ENCODE results near the gene ATP5F1B.
"Not testable (repeated sequence)": the region's sequence is repeated elsewhere in the genome, so short reads cannot be mapped to it uniquely, and the experiment has no call there.

The ATP5F1B gene

GRCh38 chr12:56648023-56648422, 2.2 kb upstream of the ATP5F1B start:
- DNase-seq (ENCODE audit: low read depth, low spot score), result not testable (repeated sequence)

DNA sequence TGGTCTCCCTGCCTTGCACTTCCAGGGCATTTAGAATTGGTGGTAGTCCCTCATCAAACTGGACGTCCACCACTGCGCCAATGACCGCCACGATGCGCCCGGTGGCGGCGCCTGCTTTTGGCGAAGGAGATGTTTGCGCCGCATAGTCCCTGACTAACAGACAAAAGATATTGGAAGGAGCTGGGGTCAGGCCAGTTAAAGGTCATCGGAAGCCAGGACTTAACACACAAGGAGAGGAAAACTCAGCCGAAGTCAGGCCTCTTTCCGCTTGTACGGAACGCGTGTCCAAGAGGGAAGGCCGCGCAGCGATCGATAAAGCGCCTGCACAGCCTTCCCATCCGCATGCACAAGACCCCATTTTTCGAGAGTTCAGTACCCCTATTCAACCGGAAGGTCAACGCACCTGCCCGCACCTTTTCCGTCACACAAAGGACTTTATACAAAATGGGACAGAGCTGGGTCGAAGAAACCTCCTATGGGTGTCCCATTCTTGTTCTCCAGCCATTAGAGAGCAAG, 525 bp downstream of the ATP5F1B start:
- no peak for DNase-seq (ENCODE audit: low read depth, low spot score)

- no peak for DNase-seq (ENCODE audit: low read depth, low spot score)
These were observed 1.1 kb downstream of the ATP5F1B start for GRCh38 chr12:56644654-56645053.

GRCh38 chr12:56641219-56641618, 4.6 kb downstream of the ATP5F1B start:
- DNase-seq (ENCODE audit: low read depth, low spot score), result no peak

- no peak for DNase-seq (ENCODE audit: low read depth, low spot score)
These were observed 8.2 kb downstream of the ATP5F1B start for GRCh38 chr12:56637621-56638020.

DNA sequence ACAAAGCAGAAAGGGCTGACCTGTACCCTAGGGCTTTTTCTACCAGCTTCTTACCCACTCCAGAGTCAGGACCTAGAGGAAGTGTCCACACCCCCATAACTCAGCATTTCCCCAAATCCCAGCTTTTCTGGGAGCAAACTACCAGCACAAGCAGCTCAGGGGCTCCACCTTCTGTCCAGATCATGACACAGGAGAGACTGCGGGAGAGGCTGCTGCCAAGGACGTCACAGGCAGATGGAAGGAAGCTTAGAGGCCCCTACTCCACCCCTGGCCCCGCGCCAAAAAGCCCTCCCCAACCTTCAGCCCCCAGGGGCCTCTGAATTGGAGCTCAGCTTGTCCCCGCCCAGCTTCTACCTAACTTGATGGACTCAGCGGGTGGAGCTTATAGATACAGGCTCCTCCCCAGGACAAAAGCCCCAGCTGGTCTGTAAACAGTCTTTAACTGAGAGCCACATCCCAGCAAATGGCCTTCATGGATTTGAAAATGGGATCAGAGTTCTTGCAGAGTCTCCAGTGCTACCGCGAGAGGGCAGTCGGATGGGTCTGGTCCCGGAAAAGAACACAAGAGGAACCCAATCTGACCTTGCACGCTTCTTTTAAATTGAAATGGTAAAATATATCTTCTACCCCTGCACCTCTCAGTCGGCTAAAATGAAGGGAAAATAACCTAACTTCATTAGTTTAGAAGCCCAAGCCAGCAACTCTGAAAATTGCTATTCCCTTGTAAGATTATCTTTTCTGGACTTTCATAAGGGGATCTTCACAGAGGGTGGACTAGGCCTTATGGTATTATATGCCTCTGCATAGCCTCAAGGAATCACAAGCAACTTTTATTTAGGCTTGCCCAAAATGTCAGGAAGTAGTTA, 8.9 kb downstream of the ATP5F1B start:
- peak; percentile 98 for DNase-seq (ENCODE audit: low read depth, low spot score)

DNA sequence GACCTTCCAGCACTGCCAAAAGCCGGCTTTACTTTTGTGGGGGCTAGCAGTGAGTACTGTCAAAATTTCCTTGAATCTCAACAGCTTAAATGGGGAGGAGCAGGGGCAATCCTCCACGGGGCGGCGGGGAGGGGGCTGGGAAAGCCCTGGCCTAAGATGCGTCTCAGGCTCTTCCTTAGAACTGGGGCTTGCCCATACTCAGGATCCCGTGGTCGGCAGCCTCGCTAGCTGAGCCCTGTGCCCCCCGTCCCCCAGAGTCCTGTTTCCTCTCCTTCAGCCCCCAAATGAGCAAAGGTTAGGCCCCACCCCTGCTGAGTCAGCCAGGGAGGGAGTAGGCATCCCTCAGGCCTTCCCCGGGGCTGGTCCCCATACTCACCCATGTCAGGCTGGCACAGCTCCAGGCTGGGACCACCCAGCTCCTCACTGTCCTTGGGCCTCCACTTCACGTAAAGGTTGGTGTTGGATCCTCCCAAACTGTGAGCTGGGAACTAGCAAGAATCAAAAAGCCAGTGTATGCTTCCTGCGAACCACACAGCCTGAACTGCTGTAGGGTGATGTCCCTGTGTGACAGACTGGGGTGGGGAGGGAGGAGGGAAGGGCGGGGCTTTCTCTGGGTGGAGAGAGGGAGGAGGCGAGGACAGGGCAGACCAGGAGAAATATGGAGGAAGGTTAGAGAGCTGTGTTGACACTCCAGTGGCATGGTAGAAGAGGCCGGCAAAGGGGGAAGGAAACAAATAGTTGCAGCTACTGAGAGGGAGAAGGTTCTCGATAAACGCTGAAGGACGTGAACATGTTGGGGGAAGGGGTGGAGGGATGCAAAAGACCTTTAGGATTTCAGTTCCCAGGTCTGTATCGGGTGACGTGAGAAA, 9.7 kb downstream of the ATP5F1B start:
- DNase-seq (ENCODE audit: low read depth, low spot score), result no peak

DNA sequence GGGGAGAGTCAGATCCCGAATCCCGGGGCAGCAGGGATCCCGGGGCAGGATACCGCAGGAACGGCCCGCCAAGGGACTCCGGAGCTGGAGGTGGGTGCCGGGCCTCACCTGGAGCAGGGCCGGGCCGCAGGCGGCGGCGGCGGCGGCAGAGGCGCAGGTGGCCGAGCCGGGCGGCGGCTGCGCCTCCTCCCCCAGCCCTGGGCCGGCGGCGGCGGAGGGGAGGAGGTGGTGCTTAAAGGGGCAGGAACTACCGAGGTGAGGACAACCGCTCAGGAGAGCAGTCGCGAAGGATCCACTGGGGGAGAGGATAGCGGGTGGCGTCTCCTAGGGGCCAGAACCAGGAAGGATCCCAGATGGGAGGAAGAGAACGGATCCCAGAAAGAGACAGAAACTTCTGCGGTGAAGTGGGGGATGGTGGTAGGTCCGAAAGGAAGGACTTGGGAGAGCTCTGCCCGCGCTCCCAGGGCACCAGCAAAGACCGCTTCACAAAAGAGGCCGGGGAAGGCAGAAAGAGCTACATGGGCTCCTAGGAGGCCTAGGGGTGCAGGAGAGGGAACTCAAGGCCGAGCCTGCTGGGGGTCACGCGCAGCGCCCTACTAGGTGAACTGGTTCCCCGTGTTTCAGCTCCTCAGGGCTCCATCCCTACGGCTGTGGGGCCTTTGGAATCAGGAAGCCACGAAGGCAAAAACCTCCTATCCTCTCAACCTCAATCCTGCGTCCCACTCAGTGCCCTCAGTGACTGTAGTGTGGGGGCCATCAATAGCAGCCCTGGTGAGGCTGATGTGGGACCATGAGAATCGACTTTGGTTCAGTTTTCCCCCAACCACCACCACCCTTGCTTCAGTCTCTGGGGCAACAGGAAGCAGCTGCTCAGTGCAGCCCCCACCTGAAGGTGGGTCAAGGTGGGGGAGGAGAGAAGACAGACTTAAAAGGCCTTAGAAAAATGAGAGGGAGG, 10.7 kb downstream of the ATP5F1B start:
- DNase-seq (ENCODE audit: low read depth, low spot score), result peak; percentile 84

GRCh38 chr12:56634242-56634836, 11.4 kb downstream of the ATP5F1B start:
- peak; percentile 57 for DNase-seq (ENCODE audit: low read depth, low spot score)

GRCh38 chr12:56633468-56634241, 12.1 kb downstream of the ATP5F1B start:
- DNase-seq (ENCODE audit: low read depth, low spot score), result no peak

GRCh38 chr12:56632701-56633467, 12.9 kb downstream of the ATP5F1B start:
- no peak for DNase-seq (ENCODE audit: low read depth, low spot score)

DNA sequence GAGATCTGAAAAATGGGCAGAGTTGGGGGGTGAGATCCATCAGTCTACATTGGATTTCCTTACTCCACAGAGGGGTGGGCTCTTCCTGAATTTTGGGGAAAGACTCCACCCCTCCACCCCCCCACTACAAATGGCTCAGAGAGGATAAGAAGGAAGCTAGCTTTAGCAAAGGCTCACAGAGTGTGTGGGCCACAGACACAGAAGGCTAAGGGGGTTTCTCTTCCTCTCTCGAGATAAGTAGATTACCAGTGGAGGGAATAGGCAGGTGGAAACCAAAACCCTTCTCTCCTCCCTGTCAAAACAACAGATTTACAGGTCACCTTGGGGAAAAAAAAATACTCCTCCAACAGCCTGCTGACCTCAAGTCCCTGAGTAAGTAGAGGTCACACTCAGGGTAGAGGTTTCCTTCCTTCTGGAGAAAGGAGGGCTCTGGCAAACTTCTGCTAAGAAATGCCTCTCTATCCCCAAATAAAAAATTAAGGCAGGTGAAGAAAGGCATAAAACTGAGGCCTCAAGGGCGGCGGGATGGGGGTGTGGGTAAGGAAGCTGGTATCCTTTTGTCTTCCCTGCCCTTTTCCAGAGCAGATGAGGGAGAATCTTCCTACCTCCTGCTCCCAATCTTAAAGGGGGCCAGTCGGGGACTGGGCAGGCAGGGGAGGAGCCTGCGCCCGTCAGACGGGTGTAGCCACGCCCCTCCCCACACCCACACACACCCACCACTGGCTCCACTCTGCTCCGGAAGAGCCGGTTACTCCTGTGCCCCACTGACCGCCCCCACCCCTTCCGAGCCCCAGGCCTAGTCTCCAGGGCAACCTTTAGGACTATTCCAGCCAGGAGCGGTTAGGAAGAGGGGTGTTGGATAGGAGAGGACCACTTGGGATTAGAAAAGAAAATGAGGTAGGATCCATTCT, 13.7 kb downstream of the ATP5F1B start:
- no peak for DNase-seq (ENCODE audit: low read depth, low spot score)

GRCh38 chr12:56630180-56630632, 15.6 kb downstream of the ATP5F1B start, which contains the start of gene BAZ2A:
TSS of gene BAZ2A (minus strand) at chr12:56630326. CDS start at chr12:56617530, 12,796 bp downstream.
- peak; percentile 79 for DNase-seq (ENCODE audit: low read depth, low spot score)

DNA sequence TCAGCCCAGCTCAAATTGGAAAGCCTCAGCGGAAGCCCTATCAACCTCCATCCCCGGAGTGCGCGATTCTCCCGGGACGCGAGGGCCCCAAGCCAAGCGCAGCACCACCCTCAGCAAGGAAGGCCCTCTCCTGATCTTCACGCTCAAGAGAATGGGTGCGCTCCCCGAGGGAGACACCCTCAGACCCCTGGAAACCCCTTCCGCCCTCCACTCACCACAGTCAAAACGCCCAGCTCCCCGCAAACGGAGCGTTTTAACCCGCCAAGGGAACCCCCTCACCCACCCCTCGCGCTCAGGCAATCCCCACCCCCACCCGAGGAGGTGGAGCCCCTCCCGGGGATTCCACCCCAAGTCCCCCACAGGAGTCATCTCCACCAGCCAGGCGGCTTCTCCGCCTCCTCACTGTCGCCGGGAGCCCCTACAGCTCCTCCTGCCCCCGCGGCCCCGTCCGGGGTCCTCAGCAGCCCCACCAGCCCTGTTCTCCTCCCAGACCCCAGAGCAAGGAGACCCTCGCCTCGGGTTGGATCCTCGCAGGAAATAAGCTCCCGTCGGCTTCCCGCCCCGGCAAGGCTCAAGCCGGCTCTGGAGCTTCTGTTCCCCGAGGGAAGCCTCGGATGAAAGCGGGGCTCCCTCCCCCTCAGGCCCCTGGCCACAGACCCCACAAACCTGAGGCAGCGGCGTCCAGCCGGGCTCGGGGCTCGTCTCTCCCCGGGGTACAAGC, 16.2 kb downstream of the ATP5F1B start:
- DNase-seq (ENCODE audit: low read depth, low spot score), result no peak

GRCh38 chr12:56628671-56629458, 16.9 kb downstream of the ATP5F1B start:
- DNase-seq (ENCODE audit: low read depth, low spot score), result no peak

- no peak for DNase-seq (ENCODE audit: low read depth, low spot score)
These were observed 19.1 kb downstream of the ATP5F1B start for GRCh38 chr12:56626701-56627100.

All from iPS DF 19.7 (cell line).